Glutamatergic neuron (in vitro differentiated cells): ENCODE data around the gene C16orf95. TPM values are rescaled to one million over a fixed set of nuclear protein-coding genes. Genes with fewer than 3 reads are reported as not detected.

Experiments
- DNase-seq: peaks from one replicate; pipeline ENCODE4 v3.0.0; 2022
- H3K27ac Mint-ChIP-seq: one replicate; pipeline ENCODE4 v1.8.0; 2020; ENCODE audit warnings: mild to moderate bottlenecking, mixed read lengths, inconsistent platforms; ENCODE audit not compliant: unreplicated experiment
- H3K27me3 Mint-ChIP-seq: one replicate; pipeline ENCODE4 v1.8.0; 2020; ENCODE audit warnings: mild to moderate bottlenecking, moderate library complexity, mixed read lengths, inconsistent platforms; ENCODE audit not compliant: unreplicated experiment
- H3K36me3 Mint-ChIP-seq: one replicate; pipeline ENCODE4 v1.8.0; 2020; ENCODE audit warnings: mild to moderate bottlenecking, mixed read lengths, inconsistent platforms; ENCODE audit not compliant: unreplicated experiment
- H3K4me1 Mint-ChIP-seq: one replicate; pipeline ENCODE4 v1.8.0; 2020; ENCODE audit warnings: mild to moderate bottlenecking, low read depth, mixed read lengths, inconsistent platforms; ENCODE audit not compliant: unreplicated experiment
- H3K4me3 Mint-ChIP-seq: one replicate; pipeline ENCODE4 v1.8.0; 2020; ENCODE audit warnings: mild to moderate bottlenecking, mixed read lengths, inconsistent platforms; ENCODE audit not compliant: unreplicated experiment
- H3K9me3 Mint-ChIP-seq: one replicate; pipeline ENCODE4 v1.8.0; 2020; ENCODE audit warnings: mild to moderate bottlenecking, moderate library complexity, mixed read lengths, inconsistent platforms; ENCODE audit not compliant: unreplicated experiment
- CTCF ChIP-seq: fragments of 200-600 bp; sonication (generic); IDR thresholded peaks from one replicate; pipeline ENCODE4 v1.5.0; 2021; ENCODE audit not compliant: partially characterized antibody, unreplicated experiment
- total RNA-seq: library from RNA; stranded (reverse); fragmentation: NEBNext Ultra II Directional; extraction: Animal tissue kit (Norgen Biotek cat#: 25700); gene quantifications from one replicate; pipeline ENCODE4 v1.2.1, GENCODE V29; 2021; ENCODE audit not compliant: unreplicated experiment

C16orf95 gene
- total RNA-seq, 1 donor from 2014 or later, result 9.2 TPM

GRCh38 chr16:87276924-87277323, 40.3 kb downstream of the C16orf95 start:
- peaks cover 1% of the 10 kb centered on the region for H3K27me3 Mint-ChIP-seq
- no peak overlapping the region for H3K27ac Mint-ChIP-seq
- no peak for DNase-seq
- no peaks in the 10 kb centered on the region for H3K36me3 Mint-ChIP-seq
- H3K4me3 Mint-ChIP-seq, result no peak overlapping the region
- TF ChIP-seq CTCF, result no peak
- peaks cover 1% of the 10 kb centered on the region for H3K9me3 Mint-ChIP-seq
- peaks cover 5% of the 10 kb centered on the region for H3K4me1 Mint-ChIP-seq

GRCh38 chr16:87276091-87276701, 41.0 kb downstream of the C16orf95 start:
- Mint-ChIP-seq H3K36me3 (no peaks in the 10 kb centered on the region), H3K4me3 (no peak overlapping the region), H3K9me3 (peaks cover 1% of the 10 kb centered on the region), H3K27ac (no peak overlapping the region), H3K27me3 (peaks cover 2% of the 10 kb centered on the region), H3K4me1 (peaks cover 10% of the 10 kb centered on the region)
- DNase-seq, result no peak
- TF ChIP-seq CTCF, result no peak

- Mint-ChIP-seq H3K4me3 (no peak overlapping the region), H3K36me3 (no peaks in the 10 kb centered on the region), H3K27me3 (peaks cover 4% of the 10 kb centered on the region), H3K9me3 (peaks cover under 1% of the 10 kb centered on the region), H3K27ac (no peak overlapping the region), H3K4me1 (peaks cover 13% of the 10 kb centered on the region)
- TF ChIP-seq CTCF, result no peak
- no peak for DNase-seq
Observed at GRCh38 chr16:87274794-87275193, 42.4 kb downstream of the C16orf95 start.

DNA sequence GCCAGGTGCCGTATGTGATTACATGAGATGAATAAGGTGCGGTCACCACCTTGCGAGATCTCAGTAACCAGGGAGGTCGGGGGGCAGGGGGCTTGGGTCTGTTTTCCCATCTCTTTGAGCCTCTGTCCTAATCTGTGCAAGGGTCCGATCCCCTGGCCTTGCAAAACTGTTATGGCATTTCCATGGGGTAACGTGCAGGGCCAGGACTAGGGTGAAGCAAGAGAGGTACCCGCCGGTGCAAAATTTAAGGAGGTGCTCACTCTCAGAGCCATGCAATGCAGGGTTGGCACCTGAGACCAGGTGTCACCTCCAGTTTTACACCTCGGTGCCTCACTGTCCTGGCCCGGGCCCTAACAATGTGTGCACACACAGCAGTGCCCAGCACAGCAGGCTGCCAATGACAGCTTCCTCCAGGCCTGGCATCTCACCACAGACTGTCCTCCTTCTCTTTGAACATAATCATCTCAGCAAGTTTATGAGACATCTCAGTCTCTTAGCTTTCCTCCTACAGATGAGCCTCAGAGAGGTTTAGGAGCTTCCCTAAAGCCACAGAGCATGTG, 43.6 kb downstream of the C16orf95 start:
- no peak for DNase-seq
- Mint-ChIP-seq H3K9me3 (no peaks in the 10 kb centered on the region), H3K27ac (no peak overlapping the region), H3K36me3 (no peaks in the 10 kb centered on the region), H3K27me3 (peaks cover 4% of the 10 kb centered on the region), H3K4me3 (no peak overlapping the region), H3K4me1 (peaks cover 13% of the 10 kb centered on the region)
- TF ChIP-seq CTCF, result no peak

DNA sequence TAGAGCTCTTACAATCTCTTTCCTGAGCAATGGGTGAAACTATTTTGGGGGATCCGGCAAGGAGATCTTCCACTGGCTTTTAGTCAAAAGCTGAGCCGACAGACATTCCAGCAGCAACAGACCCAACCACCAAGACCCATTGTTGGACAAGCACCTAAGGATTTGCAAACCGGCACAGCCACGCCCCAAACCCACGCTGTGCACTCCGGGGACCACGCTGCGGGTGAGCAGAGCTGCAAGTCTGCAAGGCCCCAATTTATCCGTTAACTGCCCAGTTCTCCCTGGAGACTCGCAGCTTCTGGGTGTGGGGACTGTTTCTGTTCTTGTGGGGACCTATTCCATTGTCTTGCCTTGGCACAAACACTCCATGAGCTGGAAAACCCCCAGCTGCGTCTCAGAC, 45.9 kb downstream of the C16orf95 start:
- H3K27ac Mint-ChIP-seq, result no peak overlapping the region

More for the DNA sequence above, 45.9 kb downstream of the C16orf95 start:
- TF ChIP-seq CTCF, result no peak
- Mint-ChIP-seq H3K4me3 (no peak overlapping the region), H3K9me3 (no peaks in the 10 kb centered on the region), H3K36me3 (no peaks in the 10 kb centered on the region), H3K4me1 (peaks cover 13% of the 10 kb centered on the region), H3K27me3 (peaks cover 3% of the 10 kb centered on the region)
- DNase-seq, result no peak
